WTC11 (cell line): ENCODE measurements around the gene OR1D5.

ENCODE experiments used
- HMGXB4 ChIP-seq: sonication (generic); formaldehyde crosslinking; IDR thresholded peaks from 2 replicates; pipeline ENCODE4 v1.8.1; 2023; ENCODE audit warnings: mild to moderate bottlenecking, moderate library complexity, missing genetic modification reagents
- TF ChIP-seq, protein P1 (sequence below): sonication (generic); formaldehyde crosslinking; IDR thresholded peaks from 2 replicates; pipeline ENCODE4 v1.8.1; 2023; ENCODE audit warnings: mild to moderate bottlenecking, missing genetic modification reagents, moderate library complexity

- TF ChIP-seq HMGXB4 (CRISPR knock-in tag): no peak
- TF ChIP-seq, protein P1, sequence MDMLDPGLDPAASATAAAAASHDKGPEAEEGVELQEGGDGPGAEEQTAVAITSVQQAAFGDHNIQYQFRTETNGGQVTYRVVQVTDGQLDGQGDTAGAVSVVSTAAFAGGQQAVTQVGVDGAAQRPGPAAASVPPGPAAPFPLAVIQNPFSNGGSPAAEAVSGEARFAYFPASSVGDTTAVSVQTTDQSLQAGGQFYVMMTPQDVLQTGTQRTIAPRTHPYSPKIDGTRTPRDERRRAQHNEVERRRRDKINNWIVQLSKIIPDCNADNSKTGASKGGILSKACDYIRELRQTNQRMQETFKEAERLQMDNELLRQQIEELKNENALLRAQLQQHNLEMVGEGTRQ (CRISPR knock-in tag): no peak
Observed at GRCh38 chr17:3017936-3018335, 45.5 kb downstream of the OR1D5 start.
